Activated gamma-delta T cell (primary cell): ENCODE data around the gene PHEX.

ENCODE experiments used
- DNase-seq: peaks from one replicate; lab custom pipeline; 2025; lab: John Stamatoyannopoulos, UW

The PHEX gene

DNA sequence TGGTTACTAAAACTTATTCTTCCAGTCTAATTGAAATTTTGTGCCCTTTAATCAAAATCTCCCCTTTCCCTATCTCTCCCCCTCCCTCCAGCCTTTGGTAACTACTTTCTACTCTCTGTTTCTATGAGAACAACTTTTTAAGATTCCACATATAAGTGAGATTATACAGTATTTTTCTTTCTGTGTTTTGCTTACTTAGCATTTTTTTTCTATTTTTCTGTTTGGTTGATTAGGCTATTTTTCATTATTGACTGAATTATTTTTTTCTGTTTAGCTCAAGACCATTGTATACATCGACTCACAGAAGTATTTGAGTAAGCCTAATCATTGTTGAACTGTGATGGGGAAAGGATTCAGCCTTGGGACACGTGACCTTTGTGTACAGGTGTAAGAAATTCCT is 116.4 kb downstream of the PHEX start:
- DNase-seq = no peak

DNA sequence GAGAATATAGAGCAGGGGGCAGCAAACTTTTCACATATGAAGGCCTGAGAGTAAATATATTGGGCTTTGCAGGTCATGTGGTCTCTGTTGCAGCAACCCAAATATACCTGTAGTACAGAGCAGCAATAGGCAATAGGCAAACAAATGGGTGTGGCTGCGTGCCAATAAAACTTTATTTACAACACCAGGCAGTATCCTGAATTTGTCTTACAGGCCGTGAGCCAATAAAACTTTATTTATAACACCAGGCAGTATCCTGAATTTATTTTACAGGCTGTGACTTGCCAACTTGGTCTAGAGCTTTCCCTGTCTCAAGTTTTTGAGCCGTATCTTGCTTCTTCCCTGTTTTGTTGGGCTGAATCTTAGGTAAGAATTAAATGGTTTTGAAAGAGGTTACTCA is 118.2 kb downstream of the PHEX start:
- DNase-seq = no peak

DNA sequence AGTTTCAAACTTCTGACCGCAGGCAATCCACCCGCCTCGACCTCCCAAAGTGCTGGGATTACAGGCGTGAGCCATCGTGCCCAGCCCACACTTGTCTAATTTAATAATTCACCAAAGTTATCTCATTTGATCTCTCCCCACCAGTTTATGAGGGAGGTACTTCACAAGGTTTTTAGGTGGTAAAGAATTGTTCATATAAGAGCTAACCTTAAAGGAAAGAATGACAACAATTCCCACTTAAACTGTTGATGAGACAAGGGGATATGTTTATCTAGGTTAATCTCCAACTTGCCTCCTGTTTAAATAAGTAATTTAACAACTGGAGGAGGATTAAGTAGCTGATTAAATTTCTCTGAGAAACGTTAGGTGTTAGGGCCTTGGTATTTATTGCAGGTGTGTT is 123.0 kb downstream of the PHEX start:
- DNase-seq = no peak

DNA sequence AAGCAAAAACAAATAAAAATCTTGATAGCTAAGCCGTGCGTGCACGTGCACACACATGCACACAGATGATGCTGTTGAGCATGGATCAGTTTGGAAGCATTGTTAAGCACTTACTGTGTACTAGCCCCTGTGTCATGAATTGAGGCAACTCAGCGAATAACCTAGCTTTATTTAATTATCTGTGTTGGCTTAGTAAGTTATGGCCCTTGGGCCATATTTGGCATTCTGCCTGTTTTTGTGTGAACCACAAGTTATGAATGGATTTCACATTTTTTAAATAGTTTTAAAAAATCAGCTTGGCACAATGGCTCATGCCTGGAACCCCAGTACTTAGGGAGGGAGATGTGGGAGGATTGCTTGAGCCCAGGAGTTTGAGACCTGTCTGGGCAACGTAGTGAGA is 126.9 kb downstream of the PHEX start:
- DNase-seq = no peak

DNA sequence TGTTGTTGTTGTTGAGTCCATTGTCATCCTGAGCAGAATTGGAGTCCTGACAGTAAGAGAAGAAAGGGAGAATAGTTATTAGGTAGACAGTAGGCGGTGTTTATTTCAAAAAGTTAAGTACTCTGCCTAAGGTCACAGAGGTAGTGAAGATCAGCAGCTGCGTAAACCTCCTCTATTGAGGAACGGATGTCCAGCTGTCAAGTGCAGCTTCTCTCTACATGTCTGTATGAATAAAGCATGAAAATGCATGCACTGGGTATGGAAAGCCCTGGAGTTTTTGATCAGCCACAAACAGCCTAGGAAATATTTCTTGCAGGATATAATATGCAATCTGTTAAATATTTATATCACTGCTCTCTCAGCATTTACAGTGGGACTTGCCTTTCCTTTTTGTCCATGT is 131.2 kb downstream of the PHEX start:
- no peak for DNase-seq

DNA sequence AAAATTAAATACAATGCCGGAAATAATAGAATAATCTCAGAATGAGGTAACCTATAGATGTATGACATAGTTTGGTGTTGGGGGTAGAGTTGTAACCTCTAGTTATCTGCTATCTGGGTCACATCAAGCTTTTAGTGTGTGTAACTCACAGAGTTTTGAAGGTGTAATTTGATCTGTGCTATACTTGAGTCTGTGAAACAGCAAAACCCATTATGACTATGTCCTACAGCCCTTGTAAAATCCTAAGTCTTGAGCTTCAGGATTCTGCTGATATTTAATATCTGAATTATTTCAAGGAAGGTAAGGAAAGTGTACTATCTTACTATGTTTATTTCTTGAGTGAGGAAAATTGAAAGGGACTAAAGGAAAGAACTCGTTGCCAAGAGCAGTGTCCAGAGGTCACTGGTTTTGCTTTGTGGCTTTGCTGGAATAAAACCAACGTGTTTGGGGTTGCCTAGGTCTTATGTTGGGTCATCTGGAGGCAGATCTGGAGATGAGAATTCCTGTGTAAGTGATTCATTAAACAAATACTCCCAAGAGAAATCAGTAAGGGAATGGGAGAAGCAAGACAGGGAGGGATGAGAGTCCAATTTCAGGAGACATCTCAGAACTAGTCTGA is 132.8 kb downstream of the PHEX start:
- DNase-seq = no peak

DNA sequence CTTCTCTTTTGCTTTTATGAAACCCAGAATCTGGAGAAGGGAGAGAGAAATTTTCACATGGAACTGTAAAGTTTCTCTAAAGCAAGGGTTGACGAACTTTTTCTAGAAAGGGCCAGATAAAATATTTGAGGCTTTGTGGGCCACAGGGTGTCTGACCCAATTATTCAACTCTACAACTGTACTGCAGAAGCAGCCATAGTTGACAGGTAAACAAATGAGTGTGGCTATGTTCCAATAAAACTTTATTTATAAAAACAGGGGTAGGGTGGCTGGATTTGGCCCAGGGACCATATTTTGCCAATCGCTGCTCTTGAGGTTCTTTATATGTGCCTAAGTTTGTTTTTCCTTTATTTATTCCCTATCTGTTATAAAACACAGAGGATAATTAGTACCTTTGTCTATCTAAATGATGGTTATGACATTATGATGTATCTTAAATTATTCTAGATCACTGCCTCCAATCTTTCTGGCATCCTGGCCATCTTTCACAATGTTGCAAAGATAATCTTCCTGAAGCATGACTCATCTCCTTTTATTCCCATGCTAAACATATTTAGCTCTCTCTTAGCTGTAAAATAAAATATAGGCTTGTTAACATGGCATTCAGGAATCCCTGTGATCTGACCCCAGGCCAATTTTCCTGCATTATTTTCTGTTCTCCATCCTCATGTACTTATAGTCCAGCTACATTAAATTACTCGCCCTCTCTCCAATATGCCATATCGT is 133.8 kb downstream of the PHEX start:
- DNase-seq = no peak

DNA sequence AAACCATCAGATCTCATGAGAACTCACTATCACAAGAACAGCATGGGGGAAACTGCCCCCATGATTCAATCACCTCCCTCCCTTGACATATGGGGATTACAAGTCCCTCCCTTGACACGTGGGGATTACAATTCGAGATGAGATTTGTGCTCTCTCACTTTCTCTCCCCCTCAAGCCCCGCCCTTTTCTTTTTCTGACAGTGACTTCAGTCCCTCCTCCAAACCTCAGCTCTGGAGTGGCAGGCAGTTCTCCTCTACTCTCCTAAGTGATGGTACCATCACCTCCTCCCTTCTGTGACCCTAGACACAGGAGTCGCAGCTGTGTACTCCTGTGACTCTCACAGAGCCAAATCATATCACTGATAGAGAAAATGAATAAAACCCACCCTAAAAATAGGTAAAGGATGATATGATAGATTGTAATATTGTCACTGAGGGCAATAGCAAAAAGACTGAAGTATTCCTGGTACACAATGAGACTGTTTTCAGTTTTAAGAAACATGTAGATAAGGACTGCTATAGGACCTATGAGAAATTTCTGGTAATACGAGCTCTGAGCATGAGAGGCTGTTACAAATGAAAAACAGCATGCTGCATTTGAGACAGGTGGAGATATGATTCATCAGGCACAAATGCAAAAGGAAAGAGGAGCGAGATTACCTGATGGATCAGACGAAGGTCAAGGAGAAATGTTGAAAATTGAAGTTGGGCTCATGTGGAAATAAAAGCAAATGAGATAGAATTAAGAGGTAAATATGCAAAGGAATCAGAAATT is 139.3 kb downstream of the PHEX start:
- no peak for DNase-seq

DNA sequence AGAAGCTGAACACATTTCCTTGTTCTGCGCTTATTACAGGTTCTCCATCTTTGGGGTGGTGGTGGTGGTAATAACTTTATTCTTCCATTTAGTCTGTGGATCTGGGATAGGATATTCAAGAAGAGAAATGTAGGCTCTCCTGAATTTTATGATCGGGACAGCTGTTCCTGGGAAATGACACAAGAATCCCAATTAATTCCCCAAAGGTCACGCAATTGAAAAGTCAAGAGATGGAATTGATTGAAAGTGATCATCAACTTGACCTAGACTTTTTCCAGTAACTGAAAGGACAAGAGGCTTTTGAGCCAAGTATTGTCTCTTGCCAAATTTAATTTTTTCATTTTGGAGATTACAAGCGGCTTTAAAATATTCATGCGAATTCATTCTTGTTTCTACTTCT is 141.8 kb downstream of the PHEX start:
- DNase-seq = no peak

DNA sequence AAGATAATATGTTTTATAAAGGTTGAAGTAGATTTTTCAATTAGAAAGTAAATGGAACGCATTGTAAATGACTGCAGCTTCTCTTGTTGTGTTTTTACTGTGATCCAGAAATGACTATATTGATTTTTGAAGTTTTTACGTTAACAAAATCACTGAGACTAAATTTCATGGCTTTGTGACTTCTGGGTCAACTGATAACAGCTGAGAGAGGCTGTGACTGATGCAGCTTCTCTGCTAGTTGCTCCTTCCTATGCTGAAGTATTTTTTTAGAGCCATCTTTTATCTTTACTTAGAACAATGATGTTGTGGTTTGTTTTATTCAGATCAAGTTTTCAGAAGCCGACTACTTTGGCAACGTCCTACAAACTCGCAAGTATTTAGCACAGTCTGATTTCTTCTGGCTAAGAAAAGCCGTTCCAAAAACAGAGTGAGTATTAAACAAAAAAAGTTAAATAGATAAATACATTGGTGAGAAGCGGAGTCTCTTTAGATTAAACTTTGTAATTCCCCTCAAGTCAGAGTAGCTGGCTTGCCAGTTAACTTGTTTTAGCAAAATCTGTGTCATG is 145.9 kb downstream of the PHEX start:
- DNase-seq = no peak

DNA sequence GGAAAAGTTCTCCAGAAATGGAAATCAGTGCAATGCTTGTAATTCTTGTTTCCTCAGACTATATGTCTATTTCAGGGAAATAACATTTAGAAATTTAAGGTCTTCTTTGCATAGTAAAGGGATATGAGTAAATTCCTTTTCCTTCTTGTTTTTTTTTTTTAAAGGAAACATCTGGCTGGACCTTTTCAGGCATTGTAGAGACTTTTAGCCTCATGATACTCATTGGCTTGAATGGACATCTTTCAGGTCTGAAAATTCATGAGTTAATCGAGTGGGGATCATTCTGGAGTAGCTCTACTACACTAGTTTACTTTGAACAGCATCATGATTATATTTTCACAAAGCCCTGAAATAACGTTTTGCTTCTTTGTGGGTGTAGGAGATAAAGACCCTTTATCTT is 152.0 kb downstream of the PHEX start:
- DNase-seq = no peak

DNA sequence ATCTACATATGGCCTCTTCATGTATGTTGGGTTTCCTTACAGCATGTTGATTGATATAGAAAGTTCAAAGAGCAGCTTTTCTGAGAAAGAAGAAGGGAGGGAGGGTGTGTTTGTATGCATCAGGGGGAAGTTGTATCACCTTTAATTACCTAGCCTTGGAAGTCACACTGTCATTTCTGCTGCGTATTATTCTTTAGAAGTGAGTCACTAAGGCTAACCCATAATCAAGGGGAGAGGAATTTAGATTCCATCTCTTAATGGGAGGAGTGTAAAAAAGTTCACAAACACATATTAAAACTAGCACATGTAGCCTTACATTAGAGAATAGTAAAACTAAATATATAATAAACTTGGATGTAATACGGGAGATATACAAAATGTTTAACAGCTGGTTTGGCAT is 154.0 kb downstream of the PHEX start:
- DNase-seq = no peak

DNA sequence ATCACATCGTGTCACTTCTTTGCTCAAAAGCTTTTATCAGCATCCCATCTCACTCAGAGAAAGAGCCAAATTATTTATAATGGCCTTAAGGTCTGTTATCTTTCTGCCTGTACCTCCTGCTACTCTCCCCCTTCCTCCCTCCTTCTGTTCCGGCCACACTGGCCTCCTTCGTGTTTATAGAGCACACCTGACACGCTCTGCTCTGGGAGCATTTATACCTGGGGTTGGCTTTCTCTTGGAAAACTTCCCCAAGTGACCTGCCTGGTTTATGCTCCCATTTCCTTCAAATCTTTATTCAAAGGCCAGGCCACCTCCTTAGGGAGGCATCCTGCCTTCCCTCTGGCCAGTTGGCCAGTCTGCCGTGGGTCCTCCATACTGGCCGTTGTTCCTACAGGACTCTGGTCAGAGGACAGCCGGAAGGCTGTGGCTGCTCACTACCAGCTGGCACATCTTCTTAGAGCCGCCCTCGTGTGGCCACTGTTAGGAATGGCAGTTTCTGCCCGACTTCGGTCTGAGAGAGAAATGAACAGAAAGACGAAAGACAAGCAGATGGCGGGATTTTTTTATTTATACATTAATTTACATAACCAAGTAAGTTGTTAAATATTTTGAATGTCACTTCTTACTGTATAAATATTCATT is 160.4 kb downstream of the PHEX start:
- DNase-seq = peak; percentile 2

DNA sequence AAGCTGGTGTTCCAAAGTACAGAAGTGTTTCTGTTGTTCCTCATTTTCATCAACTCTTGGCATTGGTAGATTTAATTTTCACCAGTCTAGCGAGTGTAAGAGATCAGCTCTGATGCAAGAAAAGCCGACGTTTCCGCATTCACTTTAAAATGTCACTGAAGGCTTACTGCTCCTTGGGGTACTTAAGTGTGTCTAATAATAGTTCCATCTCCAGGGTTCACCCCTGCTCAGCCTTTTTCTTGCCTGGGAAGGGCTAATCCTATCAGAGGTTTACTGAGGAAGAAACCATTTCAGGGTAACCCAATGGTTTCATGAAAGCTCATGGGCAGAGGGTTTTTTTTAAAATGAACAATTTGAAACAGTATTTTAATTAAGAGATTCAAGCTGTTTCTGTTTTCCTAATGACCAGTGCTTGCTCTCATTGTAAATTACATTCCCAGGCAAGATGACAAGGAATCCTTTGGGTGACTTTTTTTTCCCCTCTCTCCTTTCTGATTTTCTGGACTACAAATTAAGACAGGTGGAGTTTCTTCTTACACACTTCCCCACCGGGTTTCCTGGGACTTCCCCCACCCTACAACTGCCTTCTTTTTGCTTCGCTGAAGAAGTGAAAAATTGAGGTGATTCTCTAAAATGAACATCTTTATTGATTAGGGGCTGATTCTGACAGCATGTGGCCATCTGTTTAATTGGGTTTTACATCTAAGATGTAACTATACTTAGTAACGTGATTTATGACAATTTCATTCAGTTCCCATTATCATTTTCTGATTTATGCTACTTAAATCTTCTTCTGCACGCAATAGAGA is 161.9 kb downstream of the PHEX start:
- DNase-seq = no peak

DNA sequence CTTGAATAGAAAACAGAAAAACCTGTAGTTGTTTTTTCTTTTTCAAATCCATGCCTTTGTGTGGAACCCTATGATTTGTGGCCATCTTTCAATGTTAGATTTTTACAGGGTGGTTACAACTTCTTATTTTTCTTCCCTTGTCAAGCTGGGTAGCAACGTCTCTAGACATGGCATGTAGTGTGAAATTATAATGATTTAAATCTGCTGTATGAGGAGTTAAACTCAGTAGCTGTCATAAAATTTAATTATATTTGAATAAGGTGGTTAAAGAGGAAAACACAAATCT is 162.5 kb downstream of the PHEX start:
- DNase-seq = no peak

DNA sequence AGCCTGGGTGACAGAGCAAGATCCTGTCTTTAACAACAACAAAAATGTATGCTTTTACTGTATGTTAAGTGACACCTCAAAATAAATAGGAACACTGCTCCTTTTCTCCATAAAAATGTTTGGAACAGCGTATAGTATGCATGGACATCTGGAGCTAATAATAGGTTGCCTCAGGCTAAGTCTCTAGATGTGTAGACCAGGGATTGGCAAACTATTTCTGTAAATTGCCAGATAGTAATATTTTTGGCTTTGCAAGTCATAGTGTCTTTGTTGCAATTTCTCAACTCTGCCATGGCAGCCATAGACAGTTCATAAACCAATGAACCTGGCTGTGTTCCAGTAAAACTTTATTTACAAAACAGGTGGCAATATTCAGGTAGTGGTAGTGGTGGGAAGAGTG is 164.0 kb downstream of the PHEX start:
- DNase-seq = no peak

DNA sequence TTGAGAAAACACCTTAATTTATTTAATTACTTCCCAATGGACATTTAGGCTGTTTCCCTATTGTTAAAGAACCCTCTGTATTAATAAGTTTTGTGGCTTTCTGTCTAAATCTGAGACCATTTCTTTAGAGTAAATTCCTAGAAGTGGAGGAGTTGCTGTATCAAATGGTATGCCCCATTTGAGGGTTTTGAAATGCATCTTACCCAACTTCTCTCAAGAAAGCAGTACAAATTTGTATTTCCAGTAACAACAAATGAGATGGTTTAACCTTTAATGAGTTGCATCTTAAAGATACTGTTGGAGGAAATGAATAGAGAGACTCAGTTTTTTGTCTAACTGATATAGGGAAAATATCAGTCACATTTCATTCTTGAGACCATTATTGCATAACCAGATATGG is 170.1 kb downstream of the PHEX start:
- no peak for DNase-seq

DNA sequence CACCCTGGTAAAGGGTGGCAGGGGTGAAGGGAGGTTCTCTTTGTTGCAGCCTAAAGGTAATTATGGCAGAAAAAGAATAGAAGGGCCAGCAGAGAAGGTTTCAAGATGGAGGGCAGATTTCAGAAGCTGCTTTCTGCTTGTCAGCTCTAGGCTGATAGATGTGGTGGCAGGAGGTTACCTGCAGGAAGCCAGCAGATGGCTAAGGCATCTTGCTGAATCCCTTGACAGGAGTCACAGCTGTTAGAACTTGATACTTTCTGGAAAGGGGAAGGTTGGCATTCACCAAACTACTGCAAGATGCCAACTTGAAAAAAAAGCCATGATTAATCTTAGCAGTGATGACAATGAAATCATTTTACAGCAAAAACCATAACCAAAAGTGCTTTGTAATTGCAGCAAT is 171.1 kb downstream of the PHEX start:
- DNase-seq = no peak

DNA sequence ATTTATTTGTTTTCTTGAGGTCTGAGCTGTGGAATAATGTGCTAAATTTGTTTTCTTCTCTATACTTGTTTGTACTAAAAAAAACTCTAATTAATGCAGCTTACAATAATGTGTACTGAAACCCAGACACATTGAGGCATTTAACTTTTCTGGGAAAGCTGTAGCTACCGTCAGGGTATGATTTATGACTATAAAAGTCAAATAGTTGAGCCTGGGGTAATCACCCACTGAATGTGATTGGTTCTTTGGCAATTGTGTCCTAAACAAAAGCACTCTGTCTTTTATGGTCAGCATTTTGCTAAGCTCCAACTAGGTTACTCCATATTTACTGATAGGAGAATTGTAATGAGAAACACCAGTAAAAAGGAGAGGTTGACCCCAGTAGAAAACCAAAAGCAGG is 174.7 kb downstream of the PHEX start:
- DNase-seq = no peak

DNA sequence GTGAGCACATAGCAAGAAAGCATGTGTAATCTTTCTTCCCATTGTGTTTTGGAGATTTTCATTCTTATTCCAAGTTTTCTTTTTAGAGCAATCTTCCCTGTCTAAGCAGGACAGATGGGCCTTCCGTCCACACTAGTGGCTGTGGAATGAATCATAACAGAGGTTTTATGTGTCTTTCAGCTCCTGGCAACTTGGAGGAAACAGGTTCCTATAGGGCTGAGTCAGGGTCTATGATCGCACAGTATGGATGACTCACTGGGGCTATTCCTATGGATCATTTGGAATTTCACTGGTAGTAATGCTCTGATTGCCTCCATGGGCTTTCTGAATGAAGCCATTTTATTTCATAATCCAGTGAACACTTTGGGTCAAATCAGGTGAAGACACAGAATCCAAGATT is 188.8 kb downstream of the PHEX start:
- no peak for DNase-seq

DNA sequence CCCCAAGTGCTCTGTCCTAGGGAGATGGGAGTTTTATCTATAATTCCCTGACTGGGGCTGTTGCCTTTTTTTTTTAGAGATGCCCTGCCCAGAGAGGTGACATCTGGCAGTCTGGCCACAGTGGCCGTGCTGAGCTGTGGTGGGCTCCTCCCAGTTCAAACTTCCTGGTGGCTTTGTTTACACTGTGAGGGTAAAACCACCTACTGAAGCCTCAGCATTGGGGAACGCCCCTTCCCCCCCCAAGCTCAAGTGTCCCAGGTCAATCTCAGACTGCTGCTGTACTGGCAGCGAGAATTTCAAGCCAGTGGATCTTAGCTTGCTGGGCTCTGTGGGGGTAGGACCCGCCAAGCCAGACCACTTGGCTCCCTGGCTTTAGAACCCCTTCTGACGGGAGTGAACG is 202.3 kb downstream of the PHEX start:
- DNase-seq = no peak

DNA sequence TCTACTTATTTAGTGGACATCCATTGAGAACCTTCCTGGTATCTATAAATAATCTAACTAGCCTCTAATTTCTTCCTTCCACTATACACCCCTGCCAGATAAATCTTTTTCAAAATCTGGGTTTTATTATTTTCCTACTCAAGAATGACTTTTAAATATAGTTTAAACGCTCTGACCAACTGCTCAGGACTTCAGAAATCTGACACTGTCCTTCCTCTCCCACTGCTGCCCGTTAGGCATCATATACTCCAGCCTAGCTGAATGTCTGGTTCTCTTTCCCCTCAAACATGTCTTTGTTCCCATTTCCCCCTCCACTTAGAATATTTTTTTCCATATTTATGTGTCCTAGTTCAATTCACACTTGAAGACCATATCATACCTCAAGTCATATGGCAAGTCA is 205.4 kb downstream of the PHEX start:
- DNase-seq = no peak
